H1 (cell line): ENCODE results near the gene EFHD1. TPM values are rescaled to one million over a fixed set of nuclear protein-coding genes. Genes with fewer than 3 reads are reported as not detected.

Experiments used
- CTCF ChIA-PET: fragments of 300-600 bp; sonication (Branson Sonifier 250); formaldehyde crosslinking; loops from one replicate; lab custom pipeline; 2021; ENCODE audit not compliant: partially characterized antibody; lab: Charles Lee
- POLR2A ChIA-PET: fragments of 300-600 bp; sonication (Branson Sonifier 250); formaldehyde crosslinking; loops from one replicate; lab custom pipeline; 2021; ENCODE audit warnings: inconsistent platforms; ENCODE audit not compliant: partially characterized antibody; lab: Charles Lee
- DNase-seq, 2 experiments: peaks; one replicate each; pipeline versions ENCODE4 v3.0.0 to v3.0.0-alpha.2; 2010 to 2022; ENCODE audit warnings: low spot score in 2 of 2, low read depth in 1 of 2, mixed read lengths in 1 of 2
- FAIRE-seq: peaks from 2 replicates; lab custom pipeline; 2011; peaks lifted over from hg19 to GRCh38; lab: Jason Lieb, UNC
- H2AFZ ChIP-seq: 2 replicates; pipeline ENCODE4 v1.8.1; 2012; ENCODE audit warnings: low read length, inconsistent platforms
- H2AK5ac ChIP-seq: 2 replicates; pipeline ENCODE4 v1.6.1; 2013; ENCODE audit warnings: low read depth, low read length
- H2BK120ac ChIP-seq: replicated peaks from 2 replicates; pipeline ENCODE3; 2013; ENCODE audit warnings: low read depth, low read length, inconsistent platforms
- H2BK12ac ChIP-seq: 2 replicates; pipeline ENCODE4 v1.6.1; 2013; ENCODE audit warnings: low read depth, low read length
- H2BK15ac ChIP-seq: 2 replicates; pipeline ENCODE4 v1.6.1; 2013; ENCODE audit warnings: low read length
- H2BK20ac ChIP-seq: 2 replicates; pipeline ENCODE4 v1.6.1; 2013; ENCODE audit warnings: low read length
- H2BK5ac ChIP-seq: 2 replicates; pipeline ENCODE4 v1.6.1; 2013; ENCODE audit warnings: low read depth, low read length
- H3K14ac ChIP-seq: 2 replicates; pipeline ENCODE4 v1.6.1; 2013; ENCODE audit warnings: inconsistent platforms; ENCODE audit not compliant: insufficient read length
- H3K18ac ChIP-seq: 2 replicates; pipeline ENCODE4 v1.6.1; 2013; ENCODE audit warnings: low read length; ENCODE audit errors: extremely low read depth
- H3K23ac ChIP-seq: 2 replicates; pipeline ENCODE4 v1.6.1; 2013; ENCODE audit warnings: inconsistent platforms; ENCODE audit not compliant: insufficient read length
- H3K23me2 ChIP-seq: 2 replicates; pipeline ENCODE4 v1.6.1; 2013; ENCODE audit warnings: low read depth, low read length
- H3K27ac ChIP-seq: 2 replicates; pipeline ENCODE4 v1.6.1; 2011; ENCODE audit warnings: low read depth, low read length, inconsistent platforms
- H3K27me3 ChIP-seq, 4 experiments: replicated peaks in 1 of 4; 1 replicate in 1 of 4; 2 replicates in 3 of 4; pipeline versions ENCODE4 v1.6.1 to v1.8.1; 2011 to 2013; ENCODE audit warnings: low read length in 3 of 4, mild to moderate bottlenecking in 3 of 4, inconsistent platforms in 2 of 4, mixed read lengths in 2 of 4, moderate library complexity in 1 of 4; ENCODE audit not compliant: control insufficient read depth in 3 of 4, insufficient read depth in 3 of 4; ENCODE audit errors: extremely low read depth in 1 of 4
- H3K36me3 ChIP-seq, 4 experiments: 2 replicates each; pipeline versions ENCODE4 v1.6.1 to v1.8.1; 2011 to 2013; ENCODE audit warnings: mild to moderate bottlenecking in 4 of 4, low read length in 3 of 4, moderate library complexity in 2 of 4, control low read depth in 1 of 4, inconsistent platforms in 1 of 4; ENCODE audit not compliant: insufficient read depth in 4 of 4, control insufficient read depth in 2 of 4
- H3K4ac ChIP-seq: replicated peaks from 2 replicates; pipeline ENCODE3; 2013; ENCODE audit warnings: low read length, low read depth, mixed read lengths, inconsistent platforms; ENCODE audit not compliant: insufficient read length
- H3K4me1 ChIP-seq, 4 experiments: replicated peaks in 1 of 4; 1 replicate in 1 of 4; 2 replicates in 3 of 4; pipeline versions ENCODE4 v1.6.1 to v1.8.1; 2011 to 2013; ENCODE audit warnings: low read length in 3 of 4, inconsistent platforms in 2 of 4, mixed read lengths in 1 of 4; ENCODE audit not compliant: insufficient read depth in 4 of 4, control insufficient read depth in 3 of 4
- H3K4me2 ChIP-seq, 2 experiments: 2 replicates each; pipeline versions ENCODE4 v1.6.1 to v1.8.1; 2011 to 2013; ENCODE audit warnings: low read depth in 2 of 2, low read length in 2 of 2, control low read depth in 1 of 2, inconsistent platforms in 1 of 2, mild to moderate bottlenecking in 1 of 2; ENCODE audit not compliant: insufficient read depth in 1 of 2
- H3K4me3 ChIP-seq, 4 experiments: fragments of 200-600, 300-600 bp in 1 of 4; sonication (generic), shearing (Covaris generic), sonication (Bioruptor Twin) in 1 of 4; 2 replicates each; pipeline versions ENCODE4 v1.5.1 to v1.8.1; 2011 to 2016; ENCODE audit warnings: low read length in 4 of 4, low read depth in 3 of 4, control low read depth in 2 of 4, inconsistent platforms in 2 of 4, mild to moderate bottlenecking in 2 of 4, mixed read lengths in 1 of 4, moderate library complexity in 1 of 4; ENCODE audit not compliant: insufficient read depth in 2 of 4; ENCODE audit errors: extremely low read depth in 1 of 4
- H3K56ac ChIP-seq: replicated peaks from 2 replicates; pipeline ENCODE3; 2013; ENCODE audit warnings: low read depth, mild to moderate bottlenecking, mixed read lengths, low read length, inconsistent platforms; ENCODE audit not compliant: insufficient read length
- H3K79me1 ChIP-seq: 2 replicates; pipeline ENCODE4 v1.6.1; 2013; ENCODE audit warnings: low read depth, low read length, control low read depth
- H3K79me2 ChIP-seq, 2 experiments: 2 replicates each; pipeline versions ENCODE4 v1.6.1 to v1.8.1; 2012 to 2013; ENCODE audit warnings: low read length in 2 of 2, mild to moderate bottlenecking in 2 of 2, inconsistent platforms in 1 of 2; ENCODE audit not compliant: insufficient read depth in 2 of 2, control insufficient read depth in 1 of 2
- H3K9ac ChIP-seq, 4 experiments: replicated peaks in 1 of 4; 1 replicate in 1 of 4; 2 replicates in 3 of 4; pipeline versions ENCODE4 v1.6.1 to v1.8.1; 2011 to 2013; ENCODE audit warnings: low read depth in 3 of 4, low read length in 3 of 4, control low read depth in 2 of 4, mild to moderate bottlenecking in 2 of 4, moderate library complexity in 2 of 4, inconsistent platforms in 1 of 4; ENCODE audit errors: extremely low read depth in 1 of 4
- H3K9me3 ChIP-seq, 2 experiments: 2 replicates each; pipeline versions ENCODE4 v1.6.1 to v1.8.1; 2012 to 2013; ENCODE audit warnings: mild to moderate bottlenecking in 2 of 2, moderate library complexity in 2 of 2, control low read depth in 1 of 2, inconsistent platforms in 1 of 2, low read depth in 1 of 2, low read length in 1 of 2, mixed read lengths in 1 of 2; ENCODE audit not compliant: insufficient read depth in 2 of 2
- H4K20me1 ChIP-seq, 2 experiments: replicated peaks in 1 of 2; 2 replicates each; pipeline versions ENCODE3 to v1.8.1; 2011 to 2013; ENCODE audit warnings: inconsistent platforms in 2 of 2, low read length in 2 of 2, mild to moderate bottlenecking in 1 of 2; ENCODE audit not compliant: insufficient read depth in 2 of 2, control insufficient read depth in 1 of 2
- H4K5ac ChIP-seq: 2 replicates; pipeline ENCODE4 v1.6.1; 2013; ENCODE audit warnings: low read length, low read depth, mixed read lengths, inconsistent platforms; ENCODE audit not compliant: insufficient read length
- H4K8ac ChIP-seq: 2 replicates; pipeline ENCODE4 v1.8.0; 2013; ENCODE audit warnings: mild to moderate bottlenecking, moderate library complexity, low read length, inconsistent platforms; ENCODE audit not compliant: insufficient read depth; ENCODE audit errors: extremely low read depth
- H4K91ac ChIP-seq: replicated peaks from 2 replicates; pipeline ENCODE3; 2013; ENCODE audit warnings: low read length, mixed read lengths, inconsistent platforms; ENCODE audit not compliant: insufficient read length
- CTCF ChIP-seq, 3 experiments: IDR thresholded peaks; 1 replicate in 2 of 3; 2 replicates in 1 of 3; pipeline versions ENCODE4 v1.5.1 to v1.6.1; 2011; ENCODE audit warnings: low read length in 3 of 3, mild to moderate bottlenecking in 3 of 3, inconsistent platforms in 2 of 3, low read depth in 1 of 3, moderate library complexity in 1 of 3; ENCODE audit not compliant: insufficient read depth in 1 of 3; ENCODE audit errors: control extremely low read depth in 1 of 3
- WGBS, 2 experiments: shearing (Covaris generic) in 1 of 2; methylation state at CpG; one replicate each; pipeline versions ENCODE4 v1.1.6 to v1.1.7; 2013 to 2015; ENCODE audit warnings: low lambda C conversion rate in 2 of 2, mixed read lengths in 2 of 2, inconsistent platforms in 1 of 2, low coverage in 1 of 2, missing lambda C conversion rate in 1 of 2; ENCODE audit not compliant: insufficient replicate concordance in 2 of 2, insufficient coverage in 1 of 2, insufficient read length in 1 of 2; ENCODE audit errors: extremely low coverage in 1 of 2, missing lambda C conversion rate in 1 of 2; 5-methylcytosine and 5-hydroxymethylcytosine counted together
- polyA plus RNA-seq, 7 experiments: library from polyadenylated mRNA; depleted of rRNA in 3 of 7; stranded (reverse) in 5 of 7; unstranded in 2 of 7; fragments of >200 nt in 5 of 7; fragments of 200-250 nt in 2 of 7; gene quantifications; 1 replicate in 5 of 7; 2 replicates in 1 of 7; 4 replicates in 1 of 7; pipeline versions ENCODE4 v1.2.1 to v1.2.3, GENCODE V29; 2011 to 2013; ENCODE audit warnings: missing spikeins in 2 of 7, mixed read lengths in 2 of 7
- total RNA-seq: library from RNA; stranded (reverse); fragmentation: NEBNext Ultra II Directional; extraction: Animal tissue kit (Norgen Biotek cat#: 25700); gene quantifications from 2 replicates; pipeline ENCODE4 v1.2.1, GENCODE V29; 2021

Gene EFHD1
- total and polyA plus RNA-seq, 2 of the 8 experiments (the other 6 are each of a cell fraction or from before 2014, with no cell fraction given) = 3.4 to 4.5 TPM

DNA sequence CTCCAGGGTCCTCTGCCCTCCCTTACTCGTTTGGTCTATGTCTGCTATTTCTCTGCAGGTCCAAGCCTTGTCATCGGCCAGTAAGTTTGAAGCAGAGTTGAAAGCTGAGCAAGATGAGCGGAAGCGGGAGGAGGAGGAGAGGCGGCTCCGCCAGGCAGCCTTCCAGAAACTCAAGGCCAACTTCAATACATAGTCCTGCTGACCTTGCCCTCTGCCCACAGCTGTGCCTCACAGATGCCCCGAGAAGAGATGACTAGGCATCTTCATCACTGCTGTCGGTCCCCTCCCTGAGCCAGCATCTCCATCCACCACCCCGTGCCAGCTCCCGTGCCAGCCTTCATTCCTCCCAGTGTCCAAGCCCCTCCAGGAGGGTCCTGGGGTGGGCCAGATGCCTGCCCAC lies 48.1 kb downstream of the EFHD1 start:
- WGBS, 2 experiments = 94% methylated on average over 10 of the region's 10 CpGs; no CpG with 5 or more reads in 1 of the 2 experiments
- H3K4ac ChIP-seq = no peak overlapping the region
- CTCF ChIA-PET = interaction anchor here (0.6 to 6.2 kb wide), 3 partner anchors 9 to 13 kb away, joined by 3 to 37 read pairs (median 3); no protein-coding TSS in a partner anchor
- H3K27me3 ChIP-seq = no peaks in the 10 kb centered on the region
- H3K4me2 ChIP-seq = no peak overlapping the region
- no peak overlapping the region for H2AK5ac ChIP-seq
- H3K56ac ChIP-seq = no peak overlapping the region
- H3K36me3 ChIP-seq = no peaks in the 10 kb centered on the region
- H3K23ac ChIP-seq = no peak overlapping the region
- no peaks in the 10 kb centered on the region for H3K23me2 ChIP-seq
- no peak for TF ChIP-seq CTCF (IDR thresholded peaks at IDR 0.05; ENCODE audit: control extremely low read depth in 1 of 3, insufficient read depth in 1 of 3, low read depth in 1 of 3, low read length in 3 of 3)
- H4K8ac ChIP-seq = no peak overlapping the region
- no peak overlapping the region for H3K27ac ChIP-seq
- no peak overlapping the region for H3K9ac ChIP-seq
- H2BK15ac ChIP-seq = no peak overlapping the region
- H3K9me3 ChIP-seq = no peaks in the 10 kb centered on the region
- DNase-seq (no peak), FAIRE-seq (no peak)
- H2BK5ac ChIP-seq = no peak overlapping the region
- no peak overlapping the region for H2AFZ ChIP-seq
- H3K4me1 ChIP-seq = no peaks in the 10 kb centered on the region
- no peak overlapping the region for H3K14ac ChIP-seq
- H2BK20ac ChIP-seq = no peak overlapping the region
- no peaks in the 10 kb centered on the region for H3K79me1 ChIP-seq
- H2BK12ac ChIP-seq = no peak overlapping the region
- H4K20me1 ChIP-seq = no peaks in the 10 kb centered on the region
- POLR2A ChIA-PET = interaction anchor here (0.6 kb wide), 1 partner anchor 249 kb away, joined by 3 read pairs; no protein-coding TSS in a partner anchor
- H3K18ac ChIP-seq = no peak overlapping the region
- H2BK120ac ChIP-seq = no peak overlapping the region
- H3K4me3 ChIP-seq = no peak overlapping the region
- H3K79me2 ChIP-seq = no peaks in the 10 kb centered on the region
- H4K5ac ChIP-seq = no peak overlapping the region
- no peak overlapping the region for H4K91ac ChIP-seq
